GM10248 (cell line): Measurements from ENCODE around the gene OCA2.

Source experiments
- CTCF ChIA-PET: fragments of 300-600 bp; sonication (Branson Sonifier 250); formaldehyde crosslinking; extraction: SDS; loops from one replicate; lab custom pipeline; 2021; ENCODE audit warnings: antibody characterized with exemption; lab: Yijun Ruan, JAX
- POLR2A ChIA-PET: fragments of 350-650 bp; sonication (Branson Sonifier 250); formaldehyde crosslinking; extraction: SDS; loops from one replicate; lab custom pipeline; 2020; ENCODE audit warnings: antibody characterized with exemption; lab: Yijun Ruan, JAX
- DNase-seq: peaks from one replicate; pipeline ENCODE4 v3.0.0; 2012; ENCODE audit errors: extremely low spot score
- CTCF ChIP-seq: IDR thresholded peaks from 2 replicates; pipeline ENCODE4 v1.5.1; 2012; ENCODE audit warnings: mild to moderate bottlenecking, low read depth; ENCODE audit errors: extremely low read depth, missing control alignments, control extremely low read depth

OCA2 gene

GRCh38 chr15:27933562-27933961 lies 165.6 kb downstream of the OCA2 start:
- POLR2A ChIA-PET, result no interaction called here
- no peak for DNase-seq
- TF ChIP-seq CTCF, result no peak
- CTCF ChIA-PET, result interaction anchor here (2.1 kb wide), 1 partner anchor 14 kb away, joined by 4 read pairs; no protein-coding TSS in a partner anchor

GRCh38 chr15:27932600-27932999 lies 166.5 kb downstream of the OCA2 start:
- POLR2A ChIA-PET, result no interaction called here
- no peak for DNase-seq
- CTCF ChIA-PET, result no interaction called here
- no peak for TF ChIP-seq CTCF

GRCh38 chr15:27928386-27928785 lies 170.7 kb downstream of the OCA2 start:
- POLR2A ChIA-PET, result no interaction called here
- no peak for DNase-seq
- no peak for TF ChIP-seq CTCF
- CTCF ChIA-PET, result no interaction called here

DNA sequence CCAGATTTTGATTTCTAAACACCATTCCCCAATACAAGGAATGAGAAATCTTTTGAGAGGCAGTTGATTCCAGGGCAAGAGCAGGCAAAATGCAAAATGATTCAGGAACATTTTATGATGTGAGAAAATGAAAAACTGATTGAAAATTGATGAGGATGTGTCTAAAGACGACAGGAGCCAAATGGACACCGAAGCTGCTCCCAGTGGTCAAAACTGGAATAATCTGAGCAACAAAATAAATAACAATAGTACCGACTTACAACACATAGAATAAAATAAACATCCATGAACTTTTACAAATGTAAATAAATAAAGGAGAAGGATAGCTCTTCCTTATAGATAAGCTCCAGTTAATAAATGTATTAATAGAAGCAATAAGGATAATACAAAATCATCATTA lies 186.8 kb downstream of the OCA2 start:
- POLR2A ChIA-PET, result no interaction called here
- TF ChIP-seq CTCF, result no peak
- DNase-seq, result no peak
- CTCF ChIA-PET, result no interaction called here

DNA sequence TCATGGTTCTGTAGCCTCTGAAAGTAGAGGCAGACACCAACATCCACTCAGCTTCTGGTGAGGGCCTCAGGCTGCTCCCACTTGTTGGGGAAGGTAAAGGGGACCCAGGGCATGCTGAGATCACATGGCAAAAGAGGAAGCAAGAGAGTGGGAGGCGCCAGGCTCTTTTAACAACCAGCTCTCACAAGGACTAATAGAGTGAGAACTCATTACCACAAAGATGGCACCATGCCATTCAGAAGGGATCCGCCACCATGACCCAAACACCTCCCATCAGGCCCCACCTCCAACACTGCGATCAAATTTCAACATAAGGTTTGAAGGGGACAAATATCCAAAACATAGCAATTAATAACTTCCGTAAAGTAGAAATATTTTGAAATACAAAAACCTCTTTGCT lies 192.3 kb downstream of the OCA2 start:
- ChIA-PET POLR2A (no interaction called here), CTCF (no interaction called here)
- no peak for TF ChIP-seq CTCF
- no peak for DNase-seq

GRCh38 chr15:27903405-27903804 lies 195.7 kb downstream of the OCA2 start:
- peak; percentile 5 for DNase-seq
- TF ChIP-seq CTCF, result no peak
- POLR2A ChIA-PET, result no interaction called here
- CTCF ChIA-PET, result no interaction called here
